ENCODE measurements around the gene HEATR9. TPM values are rescaled to one million over a fixed set of nuclear protein-coding genes. Genes with fewer than 3 reads are reported as not detected.

Gene HEATR9
- polyA plus RNA-seq, 12 donors, result 0.11 to 0.21 (median 0.15) TPM; not detected in 7

DNA sequence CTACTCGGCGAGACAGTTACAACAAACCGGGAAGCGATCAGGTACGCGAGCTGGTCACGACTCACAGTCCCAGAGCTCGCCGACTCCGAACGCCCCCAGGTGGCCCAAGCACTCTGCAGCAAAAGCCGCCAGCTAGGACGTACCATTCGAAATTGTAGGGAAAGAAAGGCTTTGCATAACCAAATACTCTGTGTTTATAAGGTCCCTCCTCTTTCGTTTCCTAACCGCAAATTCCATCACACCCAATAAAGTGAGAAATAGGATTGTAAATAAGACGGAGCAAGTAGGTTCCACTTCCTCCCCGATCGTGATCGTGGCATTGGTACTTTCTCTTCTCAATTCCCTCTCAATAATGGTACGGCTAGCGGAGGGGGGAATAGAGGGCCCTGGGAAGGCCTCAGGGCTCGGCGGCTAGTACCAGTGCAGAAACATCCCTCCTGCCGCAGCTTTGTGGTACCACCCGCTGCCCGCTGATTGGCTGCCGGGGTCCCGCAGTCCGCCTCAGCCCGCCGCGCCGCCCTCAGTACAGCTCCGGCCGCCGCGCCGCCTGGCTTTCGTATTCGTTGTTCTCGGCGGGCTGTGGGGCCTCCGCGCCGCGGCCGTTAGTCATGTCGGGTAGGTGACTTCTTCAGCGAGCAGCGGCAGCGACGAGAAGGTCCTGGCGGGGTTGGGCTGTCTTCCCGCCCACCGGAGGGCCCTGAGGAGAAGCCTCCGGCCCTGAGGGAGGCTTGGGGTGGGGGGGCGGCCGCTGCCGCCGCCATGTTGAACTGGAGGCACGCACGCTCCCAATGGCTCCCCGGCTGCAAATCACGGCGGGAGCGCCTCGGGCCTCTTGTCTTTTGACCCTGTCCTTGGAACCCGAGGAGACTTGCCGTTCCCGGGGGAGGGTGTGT lies 59.5 kb downstream of the HEATR9 start, which contains the start of gene TAF15:
Gene TAF15 (plus strand): TSS at position 523 of the 893 bp plus-strand sequence. CDS start 86 bp downstream, at position 609.
- peak; percentile 96 for DNase-seq

DNA sequence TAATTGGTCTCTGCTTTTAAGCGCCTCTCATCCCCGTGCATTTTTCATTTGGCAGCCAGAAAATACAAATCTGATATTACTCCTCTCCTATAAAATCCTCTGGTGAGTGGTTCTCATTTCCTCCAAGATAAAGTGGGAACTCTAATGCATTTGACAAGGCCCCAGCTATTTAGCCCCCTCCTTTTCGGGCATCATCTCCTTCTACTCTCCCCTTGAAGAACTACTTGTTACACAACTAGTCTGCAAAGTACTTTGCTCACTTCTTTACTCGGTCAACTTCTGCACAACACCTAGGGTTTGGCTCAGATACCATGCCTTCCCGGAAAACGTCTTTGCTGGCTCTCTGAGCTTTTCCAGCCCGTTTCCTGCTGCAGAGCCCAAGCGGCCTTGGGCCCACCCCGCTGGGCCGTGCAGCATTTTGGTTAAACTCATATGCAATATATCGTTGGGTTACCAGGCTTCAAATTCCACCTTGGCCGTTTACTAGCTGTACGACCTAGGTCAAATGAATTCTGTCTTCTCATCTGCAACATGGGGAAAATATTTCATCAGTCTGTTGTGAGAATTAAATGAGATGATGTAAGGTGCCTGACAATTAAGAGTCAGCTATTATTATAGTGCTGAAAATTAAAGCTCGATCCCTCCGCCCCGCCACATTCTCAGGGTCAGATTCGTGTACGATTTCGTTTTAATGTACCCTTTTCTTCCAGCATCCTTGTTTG lies 60.3 kb downstream of the HEATR9 start:
- no peak for DNase-seq

DNA sequence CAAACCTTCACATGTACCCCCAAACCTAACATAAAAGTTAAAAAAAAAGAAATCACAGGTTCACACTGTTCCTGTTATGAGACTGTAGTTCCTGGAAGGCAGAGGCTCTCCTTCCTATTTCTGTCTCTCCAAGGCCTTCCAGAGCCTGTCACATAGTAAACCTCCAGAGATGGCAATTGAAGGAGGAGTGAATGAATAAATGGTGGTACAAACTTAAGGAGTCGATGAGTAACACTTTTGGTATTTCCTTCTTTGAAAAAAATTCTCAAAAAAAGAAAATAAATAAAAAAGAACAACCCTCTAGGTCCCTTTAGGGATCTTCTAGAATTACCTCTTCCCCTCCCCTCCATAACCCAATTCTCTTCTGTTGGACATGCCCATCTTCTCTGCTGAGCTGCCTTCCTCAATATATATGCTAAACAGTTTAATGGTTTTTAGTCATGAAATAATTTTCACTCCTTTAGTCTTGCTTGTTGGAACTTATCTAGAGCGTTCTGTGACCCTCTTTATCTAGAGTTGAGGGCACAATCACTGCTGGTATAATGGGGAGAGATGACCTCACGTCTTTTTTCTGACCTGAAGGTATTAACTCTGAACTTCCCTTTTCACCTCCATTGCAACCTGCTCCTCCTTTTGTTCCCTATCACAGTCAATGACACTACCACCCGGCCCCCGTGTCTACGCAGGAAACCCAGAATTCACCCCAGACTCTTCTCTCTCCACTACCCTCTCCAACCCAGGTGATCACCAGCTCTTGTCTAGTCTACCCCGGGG lies 61.1 kb downstream of the HEATR9 start:
- no peak for DNase-seq

Other genes with a start within 250 kb of the HEATR9 start
- 1 to 10 TPM in 11 of 12 donors, not detected in 1; 1.4 to 4.3 (median 2.4) TPM for gene RASL10B, start 137.3 kb downstream of the HEATR9 start, polyA plus RNA-seq (ENCODE audit: insufficient read length in 12 of 12)
- under 1 TPM in 1 of 12 donors, not detected in 11; 0.07 TPM for gene GAS2L2, start 115.7 kb downstream of the HEATR9 start, polyA plus RNA-seq (ENCODE audit: insufficient read length in 12 of 12)
- gene C17orf50, start 108.0 kb downstream of the HEATR9 start, polyA plus RNA-seq (ENCODE audit: insufficient read length in 12 of 12), result under 1 TPM in 1 of 12 donors, not detected in 11; 0.16 TPM
- gene MMP28, start 73.2 kb downstream of the HEATR9 start, polyA plus RNA-seq (ENCODE audit: insufficient read length in 12 of 12), result 10 to 100 TPM in 1 of 12 donors, 1 to 10 TPM in 10, not detected in 1; 2.2 to 14.3 (median 3.7) TPM
- 100 to 1,000 TPM in 10 of 12 donors, 10 to 100 TPM in 1, not detected in 1; 96.4 to 211 (median 120) TPM for gene TAF15, start 59.4 kb downstream of the HEATR9 start, polyA plus RNA-seq (ENCODE audit: insufficient read length in 12 of 12)
- 1 to 10 TPM in 8 of 12 donors, under 1 TPM in 2, not detected in 2; 0.63 to 4.0 (median 1.1) TPM for gene CCL5, start 11.5 kb upstream of the HEATR9 start, polyA plus RNA-seq (ENCODE audit: insufficient read length in 12 of 12)
- 1 to 10 TPM in 1 of 12 donors, under 1 TPM in 9, not detected in 2; 0.43 to 1.4 (median 0.65) TPM for gene RDM1, start 61.9 kb upstream of the HEATR9 start, polyA plus RNA-seq (ENCODE audit: insufficient read length in 12 of 12)
- gene LYZL6, start 74.8 kb upstream of the HEATR9 start, polyA plus RNA-seq (ENCODE audit: insufficient read length in 12 of 12), result not detected
- under 1 TPM in 8 of 12 donors, not detected in 4; 0.13 to 0.54 (median 0.31) TPM for gene CCL16, start 112.6 kb upstream of the HEATR9 start, polyA plus RNA-seq (ENCODE audit: insufficient read length in 12 of 12)
- 10 to 100 TPM in 10 of 12 donors, not detected in 2; 18.8 to 62.1 (median 35.3) TPM for gene CCL14, start 117.8 kb upstream of the HEATR9 start, polyA plus RNA-seq (ENCODE audit: insufficient read length in 12 of 12)
- under 1 TPM in 1 of 12 donors, not detected in 11; 0.43 TPM for gene CCL15, start 132.7 kb upstream of the HEATR9 start, polyA plus RNA-seq (ENCODE audit: insufficient read length in 12 of 12)
- gene CCL23, start 149.1 kb upstream of the HEATR9 start, polyA plus RNA-seq (ENCODE audit: insufficient read length in 12 of 12), result under 1 TPM in 2 of 12 donors, not detected in 10; 0.33 TPM
- gene CCL18, start 195.4 kb upstream of the HEATR9 start, polyA plus RNA-seq (ENCODE audit: insufficient read length in 12 of 12), result 1 to 10 TPM in 1 of 12 donors, under 1 TPM in 2, not detected in 9; 0.22 to 1.1 (median 0.32) TPM
- gene CCL3, start 221.3 kb upstream of the HEATR9 start, polyA plus RNA-seq (ENCODE audit: insufficient read length in 12 of 12), result 10 to 100 TPM in 2 of 12 donors, 1 to 10 TPM in 9, not detected in 1; 1.6 to 16.5 (median 6.2) TPM
- gene CCL4, start 234.9 kb upstream of the HEATR9 start, polyA plus RNA-seq (ENCODE audit: insufficient read length in 12 of 12), result 1 to 10 TPM in 10 of 12 donors, not detected in 2; 1.0 to 6.4 (median 3.0) TPM